ENCODE data around the gene NAT16.

GRCh38 chr7:101138213-101138870 lies 41.8 kb downstream of the NAT16 start:
- peak; percentile 30 for TF ChIP-seq CTCF (IDR thresholded peaks at IDR 0.05; ENCODE audit: insufficient read depth, low read depth, low read length)
- no peak for TF ChIP-seq EZH2 (IDR thresholded peaks at IDR 0.05; ENCODE audit: insufficient read depth, low read length)

Measured in astrocyte (in vitro differentiated cells and primary cell).